ENCODE results near the gene RGS3.

The RGS3 gene

GRCh38 chr9:113621309-113621791 is 157.8 kb downstream of the RGS3 start:
- Histone ChIP-seq H3K27ac (replicated peaks) (no peak overlapping the region), H3K27me3 (ENCODE audit: insufficient read depth, poor library complexity, severe bottlenecking) (peaks cover 2% of the 10 kb centered on the region), H3K4me3 (replicated peaks; ENCODE audit: insufficient read depth, low read length) (no peak overlapping the region)
- TF ChIP-seq POLR2AphosphoS5 (IDR thresholded peaks at IDR 0.05; ENCODE audit: low read depth) (no peak), REST (IDR thresholded peaks at IDR 0.05; ENCODE audit: insufficient replicate concordance, low read depth) (no peak), SPI1 (IDR thresholded peaks at IDR 0.05; ENCODE audit: borderline replicate concordance, low read depth) (no peak)
- no peak for DNase-seq (ENCODE audit: low read depth in 1 of 2, low spot score in 1 of 2)

- TF ChIP-seq GABPA (IDR thresholded peaks at IDR 0.05; ENCODE audit: low read depth) (no peak), REST (IDR thresholded peaks at IDR 0.05; ENCODE audit: insufficient replicate concordance, low read depth) (no peak), CTCF (IDR thresholded peaks at IDR 0.05; ENCODE audit: insufficient read depth, low read length) (no peak), SPI1 (IDR thresholded peaks at IDR 0.05; ENCODE audit: borderline replicate concordance, low read depth) (no peak), POLR2AphosphoS5 (IDR thresholded peaks at IDR 0.05; ENCODE audit: low read depth) (no peak)
- Histone ChIP-seq H3K4me3 (replicated peaks; ENCODE audit: insufficient read depth, low read length) (no peak overlapping the region), H3K27ac (replicated peaks) (no peak overlapping the region), H3K27me3 (ENCODE audit: insufficient read depth, poor library complexity, severe bottlenecking) (peaks cover 2% of the 10 kb centered on the region)
- no peak for DNase-seq (ENCODE audit: low read depth in 1 of 2, low spot score in 1 of 2)
These were observed 158.5 kb downstream of the RGS3 start for GRCh38 chr9:113621980-113622379.

- TF ChIP-seq CTCF (IDR thresholded peaks at IDR 0.05; ENCODE audit: insufficient read depth, low read length) (no peak), REST (IDR thresholded peaks at IDR 0.05; ENCODE audit: insufficient replicate concordance, low read depth) (no peak), POLR2AphosphoS5 (IDR thresholded peaks at IDR 0.05; ENCODE audit: low read depth) (no peak)
- Histone ChIP-seq H3K27me3 (ENCODE audit: insufficient read depth, poor library complexity, severe bottlenecking) (peaks cover 2% of the 10 kb centered on the region), H3K4me3 (replicated peaks; ENCODE audit: insufficient read depth, low read length) (no peak overlapping the region), H3K27ac (replicated peaks) (no peak overlapping the region)
- DNase-seq (ENCODE audit: low read depth in 1 of 2, low spot score in 1 of 2) = no peak
These were observed 159.3 kb downstream of the RGS3 start for GRCh38 chr9:113622600-113623400.
